ENCODE measurements around the gene PPIA.
"Not testable (repeated sequence)": the region's sequence is repeated elsewhere in the genome, so short reads cannot be mapped to it uniquely, and the experiment has no call there.

Gene PPIA

GRCh38 chr7:44774486-44774885 lies 22.0 kb upstream of the PPIA start:
- not testable (repeated sequence) for H3K9me3 ChIP-seq (ENCODE audit: control insufficient read depth, insufficient read depth, low read depth, low read length); H3K4me1 ChIP-seq (ENCODE audit: control insufficient read depth, insufficient read depth, low read length); H3K4me3 ChIP-seq (ENCODE audit: low read depth, low read length)

GRCh38 chr7:44775383-44776107 lies 20.9 kb upstream of the PPIA start:
- H3K9me3 ChIP-seq (ENCODE audit: control insufficient read depth, insufficient read depth, low read depth, low read length) = no peaks in the 10 kb centered on the region
- no peak overlapping the region for H3K27ac ChIP-seq (ENCODE audit: low read depth, low read length)
- H3K36me3 ChIP-seq (ENCODE audit: control insufficient read depth, insufficient read depth, low read length) = no peaks in the 10 kb centered on the region
- no peak overlapping the region for H3K4me3 ChIP-seq (ENCODE audit: low read depth, low read length)
- no peak overlapping the region for H3K9ac ChIP-seq (ENCODE audit: low read length)
- no peaks in the 10 kb centered on the region for H3K4me1 ChIP-seq (ENCODE audit: control insufficient read depth, insufficient read depth, low read length)
- no peaks in the 10 kb centered on the region for H3K27me3 ChIP-seq (ENCODE audit: control insufficient read depth, insufficient read depth, low read length)

More at GRCh38 chr7:44774486-44774885, 22.0 kb upstream of the PPIA start:
- H3K36me3 ChIP-seq (ENCODE audit: control insufficient read depth, insufficient read depth, low read length); H3K27me3 ChIP-seq (ENCODE audit: control insufficient read depth, insufficient read depth, low read length); H3K27ac ChIP-seq (ENCODE audit: low read depth, low read length); H3K9ac ChIP-seq (ENCODE audit: low read length): not testable (repeated sequence)

- no peak overlapping the region for H3K9ac ChIP-seq (ENCODE audit: low read length)
- H3K27ac ChIP-seq (ENCODE audit: low read depth, low read length) = no peak overlapping the region
- no peak overlapping the region for H3K4me3 ChIP-seq (ENCODE audit: low read depth, low read length)
- H3K4me1 ChIP-seq (ENCODE audit: control insufficient read depth, insufficient read depth, low read length) = no peaks in the 10 kb centered on the region
- no peaks in the 10 kb centered on the region for H3K9me3 ChIP-seq (ENCODE audit: control insufficient read depth, insufficient read depth, low read depth, low read length)
- no peaks in the 10 kb centered on the region for H3K36me3 ChIP-seq (ENCODE audit: control insufficient read depth, insufficient read depth, low read length)
- H3K27me3 ChIP-seq (ENCODE audit: control insufficient read depth, insufficient read depth, low read length) = no peaks in the 10 kb centered on the region
Observed at GRCh38 chr7:44776211-44776610, 20.3 kb upstream of the PPIA start.

- no peaks in the 10 kb centered on the region for H3K27me3 ChIP-seq (ENCODE audit: control insufficient read depth, insufficient read depth, low read length)
- H3K4me1 ChIP-seq (ENCODE audit: control insufficient read depth, insufficient read depth, low read length) = no peaks in the 10 kb centered on the region
- no peaks in the 10 kb centered on the region for H3K36me3 ChIP-seq (ENCODE audit: control insufficient read depth, insufficient read depth, low read length)
- peaks cover 7% of the 10 kb centered on the region for H3K9me3 ChIP-seq (ENCODE audit: control insufficient read depth, insufficient read depth, low read depth, low read length)
- H3K4me3 ChIP-seq (ENCODE audit: low read depth, low read length) = no peak overlapping the region
- no peak overlapping the region for H3K9ac ChIP-seq (ENCODE audit: low read length)
- no peak overlapping the region for H3K27ac ChIP-seq (ENCODE audit: low read depth, low read length)
Observed at GRCh38 chr7:44782460-44782859, 14.0 kb upstream of the PPIA start.

- Histone ChIP-seq H3K9me3 (ENCODE audit: control insufficient read depth, insufficient read depth, low read depth, low read length) (peaks cover 7% of the 10 kb centered on the region), H3K36me3 (ENCODE audit: control insufficient read depth, insufficient read depth, low read length) (no peaks in the 10 kb centered on the region), H3K27ac (ENCODE audit: low read depth, low read length) (no peak overlapping the region), H3K4me1 (ENCODE audit: control insufficient read depth, insufficient read depth, low read length) (no peaks in the 10 kb centered on the region), H3K27me3 (ENCODE audit: control insufficient read depth, insufficient read depth, low read length) (no peaks in the 10 kb centered on the region), H3K9ac (ENCODE audit: low read length) (no peak overlapping the region), H3K4me3 (ENCODE audit: low read depth, low read length) (no peak overlapping the region)
Observed at GRCh38 chr7:44783407-44783806, 13.1 kb upstream of the PPIA start.

- Histone ChIP-seq H3K4me1 (ENCODE audit: control insufficient read depth, insufficient read depth, low read length) (no peaks in the 10 kb centered on the region), H3K9ac (ENCODE audit: low read length) (no peak overlapping the region), H3K27ac (ENCODE audit: low read depth, low read length) (no peak overlapping the region), H3K36me3 (ENCODE audit: control insufficient read depth, insufficient read depth, low read length) (no peaks in the 10 kb centered on the region), H3K9me3 (ENCODE audit: control insufficient read depth, insufficient read depth, low read depth, low read length) (peaks cover 7% of the 10 kb centered on the region), H3K4me3 (ENCODE audit: low read depth, low read length) (no peak overlapping the region), H3K27me3 (ENCODE audit: control insufficient read depth, insufficient read depth, low read length) (no peaks in the 10 kb centered on the region)
Observed at GRCh38 chr7:44784364-44784763, 12.1 kb upstream of the PPIA start.

- not testable (repeated sequence) for H3K4me3 ChIP-seq (ENCODE audit: low read depth, low read length); H3K9ac ChIP-seq (ENCODE audit: low read length); H3K36me3 ChIP-seq (ENCODE audit: control insufficient read depth, insufficient read depth, low read length)
Observed at GRCh38 chr7:44785218-44785617, 11.3 kb upstream of the PPIA start.

GRCh38 chr7:44787041-44787440 lies 9.4 kb upstream of the PPIA start:
- H3K4me1 ChIP-seq (ENCODE audit: control insufficient read depth, insufficient read depth, low read length) = no peaks in the 10 kb centered on the region
- H3K4me3 ChIP-seq (ENCODE audit: low read depth, low read length) = no peak overlapping the region

More at GRCh38 chr7:44785218-44785617, 11.3 kb upstream of the PPIA start:
- H3K9me3 ChIP-seq (ENCODE audit: control insufficient read depth, insufficient read depth, low read depth, low read length); H3K27me3 ChIP-seq (ENCODE audit: control insufficient read depth, insufficient read depth, low read length); H3K4me1 ChIP-seq (ENCODE audit: control insufficient read depth, insufficient read depth, low read length); H3K27ac ChIP-seq (ENCODE audit: low read depth, low read length): not testable (repeated sequence)

GRCh38 chr7:44787762-44788161 lies 8.7 kb upstream of the PPIA start:
- no peak overlapping the region for H3K4me3 ChIP-seq (ENCODE audit: low read depth, low read length)
- H3K27me3 ChIP-seq (ENCODE audit: control insufficient read depth, insufficient read depth, low read length) = no peaks in the 10 kb centered on the region
- no peaks in the 10 kb centered on the region for H3K36me3 ChIP-seq (ENCODE audit: control insufficient read depth, insufficient read depth, low read length)
- no peak overlapping the region for H3K9ac ChIP-seq (ENCODE audit: low read length)
- H3K9me3 ChIP-seq (ENCODE audit: control insufficient read depth, insufficient read depth, low read depth, low read length) = peaks cover 7% of the 10 kb centered on the region
- H3K4me1 ChIP-seq (ENCODE audit: control insufficient read depth, insufficient read depth, low read length) = no peaks in the 10 kb centered on the region
- no peak overlapping the region for H3K27ac ChIP-seq (ENCODE audit: low read depth, low read length)

More at GRCh38 chr7:44787041-44787440, 9.4 kb upstream of the PPIA start:
- no peaks in the 10 kb centered on the region for H3K36me3 ChIP-seq (ENCODE audit: control insufficient read depth, insufficient read depth, low read length)
- H3K27me3 ChIP-seq (ENCODE audit: control insufficient read depth, insufficient read depth, low read length) = no peaks in the 10 kb centered on the region
- no peak overlapping the region for H3K27ac ChIP-seq (ENCODE audit: low read depth, low read length)
- no peak overlapping the region for H3K9ac ChIP-seq (ENCODE audit: low read length)
- peaks cover 7% of the 10 kb centered on the region for H3K9me3 ChIP-seq (ENCODE audit: control insufficient read depth, insufficient read depth, low read depth, low read length)

- Histone ChIP-seq H3K4me1 (ENCODE audit: control insufficient read depth, insufficient read depth, low read length) (no peaks in the 10 kb centered on the region), H3K27ac (ENCODE audit: low read depth, low read length) (no peak overlapping the region), H3K4me3 (ENCODE audit: low read depth, low read length) (no peak overlapping the region), H3K36me3 (ENCODE audit: control insufficient read depth, insufficient read depth, low read length) (no peaks in the 10 kb centered on the region), H3K9ac (ENCODE audit: low read length) (no peak overlapping the region), H3K9me3 (ENCODE audit: control insufficient read depth, insufficient read depth, low read depth, low read length) (no peaks in the 10 kb centered on the region), H3K27me3 (ENCODE audit: control insufficient read depth, insufficient read depth, low read length) (no peaks in the 10 kb centered on the region)
Observed at GRCh38 chr7:44789990-44790389, 6.5 kb upstream of the PPIA start.

- no peaks in the 10 kb centered on the region for H3K4me1 ChIP-seq (ENCODE audit: control insufficient read depth, insufficient read depth, low read length)
- no peaks in the 10 kb centered on the region for H3K9me3 ChIP-seq (ENCODE audit: control insufficient read depth, insufficient read depth, low read depth, low read length)
- H3K27me3 ChIP-seq (ENCODE audit: control insufficient read depth, insufficient read depth, low read length) = no peaks in the 10 kb centered on the region
- no peak overlapping the region for H3K4me3 ChIP-seq (ENCODE audit: low read depth, low read length)
- H3K36me3 ChIP-seq (ENCODE audit: control insufficient read depth, insufficient read depth, low read length) = no peaks in the 10 kb centered on the region
- no peak overlapping the region for H3K27ac ChIP-seq (ENCODE audit: low read depth, low read length)
- H3K9ac ChIP-seq (ENCODE audit: low read length) = no peak overlapping the region
Observed at GRCh38 chr7:44791278-44792219, 4.9 kb upstream of the PPIA start.

Measured in HUES6 (cell line).